Cardiac muscle cell (in vitro differentiated cells and primary cell): ENCODE results near the gene POU6F2. TPM values are rescaled to one million over a fixed set of nuclear protein-coding genes. Genes with fewer than 3 reads are reported as not detected.

Source experiments
- DNase-seq, 2 donors: peaks; one replicate each; pipeline versions ENCODE4 v3.0.0 to v3.0.0-alpha.2; 2010 to 2017; ENCODE audit warnings: low read depth in 1 of 2, low spot score in 1 of 2
- H3K27ac ChIP-seq: fragments of 200-600 bp; sonication (generic); 2 replicates; pipeline ENCODE4 v1.5.1; 2016
- H3K27me3 ChIP-seq: fragments of 200-600 bp; sonication (generic); 2 replicates; pipeline ENCODE4 v1.6.0; 2016; ENCODE audit warnings: control low read depth
- H3K36me3 ChIP-seq: fragments of 200-600 bp; sonication (generic); 2 replicates; pipeline ENCODE4 v1.5.1; 2016; ENCODE audit warnings: control low read depth
- H3K4me1 ChIP-seq: fragments of 200-600 bp; sonication (generic); 2 replicates; pipeline ENCODE4 v1.8.1; 2017; ENCODE audit warnings: low read depth, mild to moderate bottlenecking, mixed run types
- H3K4me3 ChIP-seq: fragments of 200-600 bp; sonication (generic); 2 replicates; pipeline ENCODE4 v1.5.1; 2016; ENCODE audit warnings: mild to moderate bottlenecking
- H3K9me3 ChIP-seq: fragments of 200-600 bp; sonication (generic); 2 replicates; pipeline ENCODE4 v1.5.1; 2017; ENCODE audit warnings: low read depth, mild to moderate bottlenecking, control low read depth
- CTCF ChIP-seq: IDR thresholded peaks from 2 replicates; pipeline ENCODE4 v1.5.1; 2012; ENCODE audit warnings: low read depth, mild to moderate bottlenecking, low read length
- polyA plus RNA-seq: library from polyadenylated mRNA; unstranded; fragments of >200 nt; fragmentation: Nextera tagmentation; extraction: Ambion mirVana; gene quantifications from 2 replicates; pipeline ENCODE4 v1.2.1, GENCODE V29; 2016
- total RNA-seq: library from RNA; depleted of rRNA; stranded (reverse); fragments of >200 nt; gene quantifications from 2 replicates; pipeline ENCODE4 v1.2.3, GENCODE V29; 2016

The POU6F2 gene
- total and polyA plus RNA-seq, 2 experiments from 2014 or later: 1.7 to 3.6 TPM

- no peaks in the 10 kb centered on the region for H3K27me3 ChIP-seq
- no peak overlapping the region for H3K27ac ChIP-seq
- no peaks in the 10 kb centered on the region for H3K36me3 ChIP-seq
- TF ChIP-seq CTCF: no peak
- no peaks in the 10 kb centered on the region for H3K4me1 ChIP-seq
- H3K4me3 ChIP-seq: no peak overlapping the region
- H3K9me3 ChIP-seq: no peaks in the 10 kb centered on the region
- no peak for DNase-seq
Observed at GRCh38 chr7:39360038-39360437, 382.3 kb downstream of the POU6F2 start.

- DNase-seq: no peak
- no peaks in the 10 kb centered on the region for H3K36me3 ChIP-seq
- TF ChIP-seq CTCF: no peak
- H3K27me3 ChIP-seq: no peaks in the 10 kb centered on the region
- H3K4me3 ChIP-seq: no peak overlapping the region
- H3K9me3 ChIP-seq: no peaks in the 10 kb centered on the region
- no peak overlapping the region for H3K27ac ChIP-seq
- H3K4me1 ChIP-seq: no peaks in the 10 kb centered on the region
Observed at GRCh38 chr7:39360766-39361165, 383.1 kb downstream of the POU6F2 start.

- no peak for TF ChIP-seq CTCF
- H3K4me3 ChIP-seq: no peak overlapping the region
- no peaks in the 10 kb centered on the region for H3K27me3 ChIP-seq
- DNase-seq: no peak
- no peaks in the 10 kb centered on the region for H3K4me1 ChIP-seq
- H3K27ac ChIP-seq: no peak overlapping the region
- no peaks in the 10 kb centered on the region for H3K9me3 ChIP-seq
- H3K36me3 ChIP-seq: no peaks in the 10 kb centered on the region
Observed at GRCh38 chr7:39365751-39366295, 388.1 kb downstream of the POU6F2 start.

- no peak overlapping the region for H3K27ac ChIP-seq
- H3K36me3 ChIP-seq: no peaks in the 10 kb centered on the region
- H3K9me3 ChIP-seq: no peaks in the 10 kb centered on the region
- TF ChIP-seq CTCF: no peak
- no peaks in the 10 kb centered on the region for H3K4me1 ChIP-seq
- H3K27me3 ChIP-seq: no peaks in the 10 kb centered on the region
- H3K4me3 ChIP-seq: no peak overlapping the region
- no peak for DNase-seq
Observed at GRCh38 chr7:39367451-39367850, 389.7 kb downstream of the POU6F2 start.

GRCh38 chr7:39367943-39368342 lies 390.2 kb downstream of the POU6F2 start:
- TF ChIP-seq CTCF: no peak
- H3K4me3 ChIP-seq: no peak overlapping the region
- no peaks in the 10 kb centered on the region for H3K4me1 ChIP-seq
- no peak for DNase-seq
- no peak overlapping the region for H3K27ac ChIP-seq
- H3K9me3 ChIP-seq: no peaks in the 10 kb centered on the region
- H3K36me3 ChIP-seq: no peaks in the 10 kb centered on the region
- H3K27me3 ChIP-seq: no peaks in the 10 kb centered on the region

- TF ChIP-seq CTCF: no peak
- Histone ChIP-seq H3K36me3 (no peaks in the 10 kb centered on the region), H3K9me3 (no peaks in the 10 kb centered on the region), H3K4me1 (no peaks in the 10 kb centered on the region), H3K27me3 (no peaks in the 10 kb centered on the region), H3K4me3 (no peak overlapping the region), H3K27ac (no peak overlapping the region)
- no peak for DNase-seq
Observed at GRCh38 chr7:39372383-39372782, 394.7 kb downstream of the POU6F2 start.
